H1 (cell line): ENCODE data around the gene DGKH. TPM values are rescaled to one million over a fixed set of nuclear protein-coding genes. Genes with fewer than 3 reads are reported as not detected.

Source experiments
- EZH2 ChIP-seq: fragments of 200-600 bp; sonication (generic); IDR thresholded peaks from 2 replicates; pipeline ENCODE4 v1.7.1; 2012; ENCODE audit warnings: low read depth, mild to moderate bottlenecking, moderate library complexity, low read length, inconsistent platforms; ENCODE audit not compliant: severe bottlenecking
- KDM5A ChIP-seq: fragments of 200-600 bp; IDR thresholded peaks from 2 replicates; pipeline ENCODE4 v1.7.1; 2012; ENCODE audit warnings: mild to moderate bottlenecking, low read length, inconsistent platforms, mixed read lengths
- polyA plus RNA-seq, 7 experiments: library from polyadenylated mRNA; depleted of rRNA in 3 of 7; stranded (reverse) in 5 of 7; unstranded in 2 of 7; fragments of >200 nt in 5 of 7; fragments of 200-250 nt in 2 of 7; gene quantifications; 1 replicate in 5 of 7; 2 replicates in 1 of 7; 4 replicates in 1 of 7; pipeline versions ENCODE4 v1.2.1 to v1.2.3, GENCODE V29; 2011 to 2013; ENCODE audit warnings: missing spikeins in 2 of 7, mixed read lengths in 2 of 7
- total RNA-seq: library from RNA; stranded (reverse); fragmentation: NEBNext Ultra II Directional; extraction: Animal tissue kit (Norgen Biotek cat#: 25700); gene quantifications from 2 replicates; pipeline ENCODE4 v1.2.1, GENCODE V29; 2021
- TF ChIP-seq, protein P1 (sequence below): fragments of 300-600 bp; sonication (generic); IDR thresholded peaks from 2 replicates; pipeline ENCODE4 v1.7.1; 2012; ENCODE audit warnings: low read length, moderate library complexity, mild to moderate bottlenecking, inconsistent platforms; ENCODE audit not compliant: insufficient replicate concordance

DGKH gene
- total and polyA plus RNA-seq, 2 of the 8 experiments (the other 6 are each of a cell fraction or from before 2014, with no cell fraction given): 2.1 to 7.9 TPM

DNA sequence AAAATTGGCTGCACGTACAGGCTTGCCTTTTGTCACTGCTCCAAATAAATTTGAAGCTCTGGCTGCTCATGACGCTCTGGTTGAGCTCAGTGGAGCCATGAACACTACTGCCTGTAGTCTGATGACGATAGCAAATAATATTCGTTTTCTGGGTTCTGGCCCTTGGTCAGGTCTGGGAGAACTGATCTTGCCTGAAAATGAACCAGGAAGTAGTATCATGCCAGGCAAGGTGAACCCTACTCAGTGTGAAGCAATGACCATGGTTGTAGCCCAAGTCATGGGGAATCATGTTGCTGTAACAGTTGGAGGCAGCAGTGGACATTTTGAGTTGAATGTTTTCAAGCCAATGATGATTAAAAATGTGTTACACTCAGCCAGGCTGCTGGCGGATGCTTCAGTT lies 207.4 kb downstream of the DGKH start (continued):
- no peak for TF ChIP-seq EZH2
- TF ChIP-seq, protein P1, sequence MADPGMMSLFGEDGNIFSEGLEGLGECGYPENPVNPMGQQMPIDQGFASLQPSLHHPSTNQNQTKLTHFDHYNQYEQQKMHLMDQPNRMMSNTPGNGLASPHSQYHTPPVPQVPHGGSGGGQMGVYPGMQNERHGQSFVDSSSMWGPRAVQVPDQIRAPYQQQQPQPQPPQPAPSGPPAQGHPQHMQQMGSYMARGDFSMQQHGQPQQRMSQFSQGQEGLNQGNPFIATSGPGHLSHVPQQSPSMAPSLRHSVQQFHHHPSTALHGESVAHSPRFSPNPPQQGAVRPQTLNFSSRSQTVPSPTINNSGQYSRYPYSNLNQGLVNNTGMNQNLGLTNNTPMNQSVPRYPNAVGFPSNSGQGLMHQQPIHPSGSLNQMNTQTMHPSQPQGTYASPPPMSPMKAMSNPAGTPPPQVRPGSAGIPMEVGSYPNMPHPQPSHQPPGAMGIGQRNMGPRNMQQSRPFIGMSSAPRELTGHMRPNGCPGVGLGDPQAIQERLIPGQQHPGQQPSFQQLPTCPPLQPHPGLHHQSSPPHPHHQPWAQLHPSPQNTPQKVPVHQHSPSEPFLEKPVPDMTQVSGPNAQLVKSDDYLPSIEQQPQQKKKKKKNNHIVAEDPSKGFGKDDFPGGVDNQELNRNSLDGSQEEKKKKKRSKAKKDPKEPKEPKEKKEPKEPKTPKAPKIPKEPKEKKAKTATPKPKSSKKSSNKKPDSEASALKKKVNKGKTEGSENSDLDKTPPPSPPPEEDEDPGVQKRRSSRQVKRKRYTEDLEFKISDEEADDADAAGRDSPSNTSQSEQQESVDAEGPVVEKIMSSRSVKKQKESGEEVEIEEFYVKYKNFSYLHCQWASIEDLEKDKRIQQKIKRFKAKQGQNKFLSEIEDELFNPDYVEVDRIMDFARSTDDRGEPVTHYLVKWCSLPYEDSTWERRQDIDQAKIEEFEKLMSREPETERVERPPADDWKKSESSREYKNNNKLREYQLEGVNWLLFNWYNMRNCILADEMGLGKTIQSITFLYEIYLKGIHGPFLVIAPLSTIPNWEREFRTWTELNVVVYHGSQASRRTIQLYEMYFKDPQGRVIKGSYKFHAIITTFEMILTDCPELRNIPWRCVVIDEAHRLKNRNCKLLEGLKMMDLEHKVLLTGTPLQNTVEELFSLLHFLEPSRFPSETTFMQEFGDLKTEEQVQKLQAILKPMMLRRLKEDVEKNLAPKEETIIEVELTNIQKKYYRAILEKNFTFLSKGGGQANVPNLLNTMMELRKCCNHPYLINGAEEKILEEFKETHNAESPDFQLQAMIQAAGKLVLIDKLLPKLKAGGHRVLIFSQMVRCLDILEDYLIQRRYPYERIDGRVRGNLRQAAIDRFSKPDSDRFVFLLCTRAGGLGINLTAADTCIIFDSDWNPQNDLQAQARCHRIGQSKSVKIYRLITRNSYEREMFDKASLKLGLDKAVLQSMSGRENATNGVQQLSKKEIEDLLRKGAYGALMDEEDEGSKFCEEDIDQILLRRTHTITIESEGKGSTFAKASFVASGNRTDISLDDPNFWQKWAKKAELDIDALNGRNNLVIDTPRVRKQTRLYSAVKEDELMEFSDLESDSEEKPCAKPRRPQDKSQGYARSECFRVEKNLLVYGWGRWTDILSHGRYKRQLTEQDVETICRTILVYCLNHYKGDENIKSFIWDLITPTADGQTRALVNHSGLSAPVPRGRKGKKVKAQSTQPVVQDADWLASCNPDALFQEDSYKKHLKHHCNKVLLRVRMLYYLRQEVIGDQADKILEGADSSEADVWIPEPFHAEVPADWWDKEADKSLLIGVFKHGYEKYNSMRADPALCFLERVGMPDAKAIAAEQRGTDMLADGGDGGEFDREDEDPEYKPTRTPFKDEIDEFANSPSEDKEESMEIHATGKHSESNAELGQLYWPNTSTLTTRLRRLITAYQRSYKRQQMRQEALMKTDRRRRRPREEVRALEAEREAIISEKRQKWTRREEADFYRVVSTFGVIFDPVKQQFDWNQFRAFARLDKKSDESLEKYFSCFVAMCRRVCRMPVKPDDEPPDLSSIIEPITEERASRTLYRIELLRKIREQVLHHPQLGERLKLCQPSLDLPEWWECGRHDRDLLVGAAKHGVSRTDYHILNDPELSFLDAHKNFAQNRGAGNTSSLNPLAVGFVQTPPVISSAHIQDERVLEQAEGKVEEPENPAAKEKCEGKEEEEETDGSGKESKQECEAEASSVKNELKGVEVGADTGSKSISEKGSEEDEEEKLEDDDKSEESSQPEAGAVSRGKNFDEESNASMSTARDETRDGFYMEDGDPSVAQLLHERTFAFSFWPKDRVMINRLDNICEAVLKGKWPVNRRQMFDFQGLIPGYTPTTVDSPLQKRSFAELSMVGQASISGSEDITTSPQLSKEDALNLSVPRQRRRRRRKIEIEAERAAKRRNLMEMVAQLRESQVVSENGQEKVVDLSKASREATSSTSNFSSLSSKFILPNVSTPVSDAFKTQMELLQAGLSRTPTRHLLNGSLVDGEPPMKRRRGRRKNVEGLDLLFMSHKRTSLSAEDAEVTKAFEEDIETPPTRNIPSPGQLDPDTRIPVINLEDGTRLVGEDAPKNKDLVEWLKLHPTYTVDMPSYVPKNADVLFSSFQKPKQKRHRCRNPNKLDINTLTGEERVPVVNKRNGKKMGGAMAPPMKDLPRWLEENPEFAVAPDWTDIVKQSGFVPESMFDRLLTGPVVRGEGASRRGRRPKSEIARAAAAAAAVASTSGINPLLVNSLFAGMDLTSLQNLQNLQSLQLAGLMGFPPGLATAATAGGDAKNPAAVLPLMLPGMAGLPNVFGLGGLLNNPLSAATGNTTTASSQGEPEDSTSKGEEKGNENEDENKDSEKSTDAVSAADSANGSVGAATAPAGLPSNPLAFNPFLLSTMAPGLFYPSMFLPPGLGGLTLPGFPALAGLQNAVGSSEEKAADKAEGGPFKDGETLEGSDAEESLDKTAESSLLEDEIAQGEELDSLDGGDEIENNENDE: no peak
- no peak for TF ChIP-seq KDM5A
- TF ChIP-seq, all 59 proteins: peak for 0
